ENCODE data around the gene CTRB1.

CTRB1 gene

DNA sequence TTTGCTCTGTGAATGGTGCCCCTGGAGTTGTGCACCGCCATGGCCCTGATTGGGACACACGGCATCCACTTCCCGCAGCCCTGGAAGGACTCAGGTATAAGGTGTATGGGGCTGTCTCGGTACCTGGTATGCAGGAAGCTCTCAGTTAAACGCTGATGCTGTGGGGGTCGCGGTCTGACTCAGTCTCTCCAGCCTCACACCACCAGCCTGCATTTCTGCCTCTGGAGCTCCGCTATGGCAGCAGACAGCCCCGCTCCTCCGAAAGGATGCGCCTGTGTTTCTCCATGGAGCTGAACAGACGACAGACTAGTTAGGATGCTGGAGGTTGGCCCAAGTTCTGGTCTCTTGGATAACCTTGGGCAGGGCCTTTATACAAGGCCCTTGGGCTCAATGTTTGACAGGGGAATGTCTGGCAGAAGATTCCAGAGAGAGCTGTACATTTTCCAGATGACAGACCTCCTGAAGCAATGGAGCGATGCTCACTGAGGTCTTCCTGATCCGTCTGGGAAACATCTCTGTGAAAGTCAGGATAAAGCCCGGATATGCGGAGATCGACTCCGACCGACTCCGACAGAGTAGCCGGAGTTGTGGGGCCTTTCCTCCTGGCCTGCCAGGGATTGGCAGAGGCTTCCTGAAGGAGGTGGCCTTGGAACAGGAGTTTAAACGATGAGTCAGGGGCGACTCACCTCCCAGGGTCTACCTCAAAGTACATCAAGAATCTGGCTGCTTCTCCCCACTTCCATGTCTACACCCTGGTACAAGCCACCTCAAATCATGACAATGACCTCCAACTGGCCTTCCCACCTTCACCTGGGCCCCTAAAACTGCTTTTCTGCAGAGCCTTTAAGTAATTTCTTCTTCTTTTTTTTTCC lies 54.5 kb downstream of the CTRB1 start:
- no peak overlapping the region for H3K4me3 ChIP-seq (ENCODE audit: low read length)
- no peak for DNase-seq (ENCODE audit: low read depth)
- TF ChIP-seq, protein P1, sequence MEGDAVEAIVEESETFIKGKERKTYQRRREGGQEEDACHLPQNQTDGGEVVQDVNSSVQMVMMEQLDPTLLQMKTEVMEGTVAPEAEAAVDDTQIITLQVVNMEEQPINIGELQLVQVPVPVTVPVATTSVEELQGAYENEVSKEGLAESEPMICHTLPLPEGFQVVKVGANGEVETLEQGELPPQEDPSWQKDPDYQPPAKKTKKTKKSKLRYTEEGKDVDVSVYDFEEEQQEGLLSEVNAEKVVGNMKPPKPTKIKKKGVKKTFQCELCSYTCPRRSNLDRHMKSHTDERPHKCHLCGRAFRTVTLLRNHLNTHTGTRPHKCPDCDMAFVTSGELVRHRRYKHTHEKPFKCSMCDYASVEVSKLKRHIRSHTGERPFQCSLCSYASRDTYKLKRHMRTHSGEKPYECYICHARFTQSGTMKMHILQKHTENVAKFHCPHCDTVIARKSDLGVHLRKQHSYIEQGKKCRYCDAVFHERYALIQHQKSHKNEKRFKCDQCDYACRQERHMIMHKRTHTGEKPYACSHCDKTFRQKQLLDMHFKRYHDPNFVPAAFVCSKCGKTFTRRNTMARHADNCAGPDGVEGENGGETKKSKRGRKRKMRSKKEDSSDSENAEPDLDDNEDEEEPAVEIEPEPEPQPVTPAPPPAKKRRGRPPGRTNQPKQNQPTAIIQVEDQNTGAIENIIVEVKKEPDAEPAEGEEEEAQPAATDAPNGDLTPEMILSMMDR (conservative IDR thresholded peaks at IDR 0.05; ENCODE audit: low read depth, low read length): no peak

Measured in retinal pigment epithelial cell (primary cell).